H1 (cell line): ENCODE measurements around the gene ZBTB42. TPM values are rescaled to one million over a fixed set of nuclear protein-coding genes. Genes with fewer than 3 reads are reported as not detected.

Experiments
- CTCF ChIA-PET: fragments of 300-600 bp; sonication (Branson Sonifier 250); formaldehyde crosslinking; loops from one replicate; lab custom pipeline; 2021; ENCODE audit not compliant: partially characterized antibody; lab: Charles Lee
- POLR2A ChIA-PET: fragments of 300-600 bp; sonication (Branson Sonifier 250); formaldehyde crosslinking; loops from one replicate; lab custom pipeline; 2021; ENCODE audit warnings: inconsistent platforms; ENCODE audit not compliant: partially characterized antibody; lab: Charles Lee
- DNase-seq, 2 experiments: peaks; one replicate each; pipeline versions ENCODE4 v3.0.0 to v3.0.0-alpha.2; 2010 to 2022; ENCODE audit warnings: low spot score in 2 of 2, low read depth in 1 of 2, mixed read lengths in 1 of 2
- FAIRE-seq: peaks from 2 replicates; lab custom pipeline; 2011; peaks lifted over from hg19 to GRCh38; lab: Jason Lieb, UNC
- H2AFZ ChIP-seq: 2 replicates; pipeline ENCODE4 v1.8.1; 2012; ENCODE audit warnings: low read length, inconsistent platforms
- H2AK5ac ChIP-seq: 2 replicates; pipeline ENCODE4 v1.6.1; 2013; ENCODE audit warnings: low read depth, low read length
- H2BK120ac ChIP-seq: replicated peaks from 2 replicates; pipeline ENCODE3; 2013; ENCODE audit warnings: low read depth, low read length, inconsistent platforms
- H2BK12ac ChIP-seq: 2 replicates; pipeline ENCODE4 v1.6.1; 2013; ENCODE audit warnings: low read depth, low read length
- H2BK15ac ChIP-seq: 2 replicates; pipeline ENCODE4 v1.6.1; 2013; ENCODE audit warnings: low read length
- H2BK20ac ChIP-seq: 2 replicates; pipeline ENCODE4 v1.6.1; 2013; ENCODE audit warnings: low read length
- H2BK5ac ChIP-seq: 2 replicates; pipeline ENCODE4 v1.6.1; 2013; ENCODE audit warnings: low read depth, low read length
- H3K14ac ChIP-seq: 2 replicates; pipeline ENCODE4 v1.6.1; 2013; ENCODE audit warnings: inconsistent platforms; ENCODE audit not compliant: insufficient read length
- H3K18ac ChIP-seq: 2 replicates; pipeline ENCODE4 v1.6.1; 2013; ENCODE audit warnings: low read length; ENCODE audit errors: extremely low read depth
- H3K23ac ChIP-seq: 2 replicates; pipeline ENCODE4 v1.6.1; 2013; ENCODE audit warnings: inconsistent platforms; ENCODE audit not compliant: insufficient read length
- H3K23me2 ChIP-seq: 2 replicates; pipeline ENCODE4 v1.6.1; 2013; ENCODE audit warnings: low read depth, low read length
- H3K27ac ChIP-seq: 2 replicates; pipeline ENCODE4 v1.6.1; 2011; ENCODE audit warnings: low read depth, low read length, inconsistent platforms
- H3K27me3 ChIP-seq, 4 experiments: replicated peaks in 1 of 4; 1 replicate in 1 of 4; 2 replicates in 3 of 4; pipeline versions ENCODE4 v1.6.1 to v1.8.1; 2011 to 2013; ENCODE audit warnings: low read length in 3 of 4, mild to moderate bottlenecking in 3 of 4, inconsistent platforms in 2 of 4, mixed read lengths in 2 of 4, moderate library complexity in 1 of 4; ENCODE audit not compliant: control insufficient read depth in 3 of 4, insufficient read depth in 3 of 4; ENCODE audit errors: extremely low read depth in 1 of 4
- H3K36me3 ChIP-seq, 4 experiments: 2 replicates each; pipeline versions ENCODE4 v1.6.1 to v1.8.1; 2011 to 2013; ENCODE audit warnings: mild to moderate bottlenecking in 4 of 4, low read length in 3 of 4, moderate library complexity in 2 of 4, control low read depth in 1 of 4, inconsistent platforms in 1 of 4; ENCODE audit not compliant: insufficient read depth in 4 of 4, control insufficient read depth in 2 of 4
- H3K4ac ChIP-seq: replicated peaks from 2 replicates; pipeline ENCODE3; 2013; ENCODE audit warnings: low read length, low read depth, mixed read lengths, inconsistent platforms; ENCODE audit not compliant: insufficient read length
- H3K4me1 ChIP-seq, 4 experiments: replicated peaks in 1 of 4; 1 replicate in 1 of 4; 2 replicates in 3 of 4; pipeline versions ENCODE4 v1.6.1 to v1.8.1; 2011 to 2013; ENCODE audit warnings: low read length in 3 of 4, inconsistent platforms in 2 of 4, mixed read lengths in 1 of 4; ENCODE audit not compliant: insufficient read depth in 4 of 4, control insufficient read depth in 3 of 4
- H3K4me2 ChIP-seq, 2 experiments: 2 replicates each; pipeline versions ENCODE4 v1.6.1 to v1.8.1; 2011 to 2013; ENCODE audit warnings: low read depth in 2 of 2, low read length in 2 of 2, control low read depth in 1 of 2, inconsistent platforms in 1 of 2, mild to moderate bottlenecking in 1 of 2; ENCODE audit not compliant: insufficient read depth in 1 of 2
- H3K4me3 ChIP-seq, 4 experiments: fragments of 200-600, 300-600 bp in 1 of 4; sonication (generic), shearing (Covaris generic), sonication (Bioruptor Twin) in 1 of 4; 2 replicates each; pipeline versions ENCODE4 v1.5.1 to v1.8.1; 2011 to 2016; ENCODE audit warnings: low read length in 4 of 4, low read depth in 3 of 4, control low read depth in 2 of 4, inconsistent platforms in 2 of 4, mild to moderate bottlenecking in 2 of 4, mixed read lengths in 1 of 4, moderate library complexity in 1 of 4; ENCODE audit not compliant: insufficient read depth in 2 of 4; ENCODE audit errors: extremely low read depth in 1 of 4
- H3K56ac ChIP-seq: replicated peaks from 2 replicates; pipeline ENCODE3; 2013; ENCODE audit warnings: low read depth, mild to moderate bottlenecking, mixed read lengths, low read length, inconsistent platforms; ENCODE audit not compliant: insufficient read length
- H3K79me1 ChIP-seq: 2 replicates; pipeline ENCODE4 v1.6.1; 2013; ENCODE audit warnings: low read depth, low read length, control low read depth
- H3K79me2 ChIP-seq, 2 experiments: 2 replicates each; pipeline versions ENCODE4 v1.6.1 to v1.8.1; 2012 to 2013; ENCODE audit warnings: low read length in 2 of 2, mild to moderate bottlenecking in 2 of 2, inconsistent platforms in 1 of 2; ENCODE audit not compliant: insufficient read depth in 2 of 2, control insufficient read depth in 1 of 2
- H3K9ac ChIP-seq, 4 experiments: replicated peaks in 1 of 4; 1 replicate in 1 of 4; 2 replicates in 3 of 4; pipeline versions ENCODE4 v1.6.1 to v1.8.1; 2011 to 2013; ENCODE audit warnings: low read depth in 3 of 4, low read length in 3 of 4, control low read depth in 2 of 4, mild to moderate bottlenecking in 2 of 4, moderate library complexity in 2 of 4, inconsistent platforms in 1 of 4; ENCODE audit errors: extremely low read depth in 1 of 4
- H3K9me3 ChIP-seq, 2 experiments: 2 replicates each; pipeline versions ENCODE4 v1.6.1 to v1.8.1; 2012 to 2013; ENCODE audit warnings: mild to moderate bottlenecking in 2 of 2, moderate library complexity in 2 of 2, control low read depth in 1 of 2, inconsistent platforms in 1 of 2, low read depth in 1 of 2, low read length in 1 of 2, mixed read lengths in 1 of 2; ENCODE audit not compliant: insufficient read depth in 2 of 2
- H4K20me1 ChIP-seq, 2 experiments: replicated peaks in 1 of 2; 2 replicates each; pipeline versions ENCODE3 to v1.8.1; 2011 to 2013; ENCODE audit warnings: inconsistent platforms in 2 of 2, low read length in 2 of 2, mild to moderate bottlenecking in 1 of 2; ENCODE audit not compliant: insufficient read depth in 2 of 2, control insufficient read depth in 1 of 2
- H4K5ac ChIP-seq: 2 replicates; pipeline ENCODE4 v1.6.1; 2013; ENCODE audit warnings: low read length, low read depth, mixed read lengths, inconsistent platforms; ENCODE audit not compliant: insufficient read length
- H4K8ac ChIP-seq: 2 replicates; pipeline ENCODE4 v1.8.0; 2013; ENCODE audit warnings: mild to moderate bottlenecking, moderate library complexity, low read length, inconsistent platforms; ENCODE audit not compliant: insufficient read depth; ENCODE audit errors: extremely low read depth
- H4K91ac ChIP-seq: replicated peaks from 2 replicates; pipeline ENCODE3; 2013; ENCODE audit warnings: low read length, mixed read lengths, inconsistent platforms; ENCODE audit not compliant: insufficient read length
- CREB1 ChIP-seq: IDR thresholded peaks from 2 replicates; pipeline ENCODE4 v1.6.1; 2012; ENCODE audit warnings: inconsistent platforms
- KDM4A ChIP-seq: IDR thresholded peaks from one replicate; pipeline ENCODE4 v1.7.1; 2012; ENCODE audit warnings: low read depth, mild to moderate bottlenecking, moderate library complexity, low read length, inconsistent platforms; ENCODE audit not compliant: severe bottlenecking
- PHF8 ChIP-seq: fragments of 200-600 bp; sonication (generic); conservative IDR thresholded peaks from 2 replicates; pipeline ENCODE4 v1.7.1; 2012; ENCODE audit warnings: low read depth, mild to moderate bottlenecking, inconsistent platforms, low read length, moderate library complexity
- WGBS, 2 experiments: shearing (Covaris generic) in 1 of 2; methylation state at CpG; one replicate each; pipeline versions ENCODE4 v1.1.6 to v1.1.7; 2013 to 2015; ENCODE audit warnings: low lambda C conversion rate in 2 of 2, mixed read lengths in 2 of 2, inconsistent platforms in 1 of 2, low coverage in 1 of 2, missing lambda C conversion rate in 1 of 2; ENCODE audit not compliant: insufficient replicate concordance in 2 of 2, insufficient coverage in 1 of 2, insufficient read length in 1 of 2; ENCODE audit errors: extremely low coverage in 1 of 2, missing lambda C conversion rate in 1 of 2; 5-methylcytosine and 5-hydroxymethylcytosine counted together
- polyA plus RNA-seq, 7 experiments: library from polyadenylated mRNA; depleted of rRNA in 3 of 7; stranded (reverse) in 5 of 7; unstranded in 2 of 7; fragments of >200 nt in 5 of 7; fragments of 200-250 nt in 2 of 7; gene quantifications; 1 replicate in 5 of 7; 2 replicates in 1 of 7; 4 replicates in 1 of 7; pipeline versions ENCODE4 v1.2.1 to v1.2.3, GENCODE V29; 2011 to 2013; ENCODE audit warnings: missing spikeins in 2 of 7, mixed read lengths in 2 of 7
- total RNA-seq: library from RNA; stranded (reverse); fragmentation: NEBNext Ultra II Directional; extraction: Animal tissue kit (Norgen Biotek cat#: 25700); gene quantifications from 2 replicates; pipeline ENCODE4 v1.2.1, GENCODE V29; 2021

ZBTB42 gene
- total and polyA plus RNA-seq, 2 of the 8 experiments (the other 6 are each of a cell fraction or from before 2014, with no cell fraction given) = 2.8 to 3.1 TPM

DNA sequence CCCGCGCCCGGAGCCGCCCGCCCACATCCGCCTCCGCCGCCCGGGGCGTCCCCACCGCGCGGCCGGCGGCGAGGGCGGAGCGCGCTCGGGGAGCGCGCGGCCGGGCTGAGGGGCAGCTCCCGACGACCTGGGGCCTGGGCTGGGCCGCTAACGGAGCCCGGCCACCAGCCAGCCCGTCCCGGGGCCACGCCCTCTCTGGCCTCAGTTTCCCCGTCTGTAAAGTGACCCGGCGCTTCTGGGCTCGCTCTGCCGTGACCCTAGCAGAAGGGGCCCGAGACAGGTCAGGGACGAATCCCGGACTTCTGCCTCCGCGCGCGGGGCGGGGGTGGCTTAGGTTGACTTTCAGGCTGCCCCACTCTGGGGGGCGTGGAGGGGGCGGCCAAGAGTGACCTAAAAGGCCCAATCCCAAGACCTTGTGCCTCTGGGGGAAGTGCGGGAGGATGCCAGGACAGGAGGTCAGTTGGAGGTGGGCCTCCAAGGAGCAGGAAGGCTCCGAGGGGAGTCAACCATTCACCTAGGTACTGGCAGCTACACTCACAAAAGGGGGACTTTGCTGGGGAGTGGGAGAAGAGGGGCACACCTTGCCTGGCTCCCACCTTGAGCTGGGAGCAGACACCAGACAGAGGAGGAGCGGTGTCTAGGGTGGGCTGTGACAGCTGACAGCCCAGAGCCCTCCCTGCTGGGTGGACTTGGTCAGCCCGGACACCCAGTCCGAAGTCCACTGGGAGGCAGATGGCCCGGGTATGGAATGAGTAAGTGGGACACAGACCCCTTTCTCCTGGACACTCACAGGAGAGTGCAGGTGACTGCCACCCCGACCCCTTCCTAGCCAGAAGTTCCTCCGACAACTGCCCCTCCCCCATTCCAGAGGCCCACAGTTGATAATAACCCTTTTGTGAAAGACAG is 4.9 kb upstream of the ZBTB42 start:
- H2AFZ ChIP-seq = no peak overlapping the region
- no peak overlapping the region for H3K27ac ChIP-seq
- peaks cover 8% of the 10 kb centered on the region for H3K79me1 ChIP-seq
- POLR2A ChIA-PET = interaction anchor here (0.7 to 2.3 kb wide), 4 partner anchors 17 to 68 kb away, joined by 3 to 7 read pairs (median 3); partner anchors contain the start of gene SIVA1
- peak overlapping the region; percentile 81; the same call in 1 of the 2 replicates for H2BK15ac ChIP-seq
- H2AK5ac ChIP-seq = peak overlapping the region; percentile 75; the same call in 1 of the 2 replicates
- H3K27me3 ChIP-seq = peaks cover 6 to 53% (median 43%) of the 10 kb centered on the region in 4 experiments
- 0 out of 2 replicates have a peak overlapping the region, but pooled peaks have one; percentile 61 for H2BK20ac ChIP-seq
- peaks cover 4 to 48% (median 33%) of the 10 kb centered on the region in 4 experiments for H3K4me1 ChIP-seq
- no peak overlapping the region for H2BK12ac ChIP-seq
- TF ChIP-seq CREB1 = no peak
- TF ChIP-seq PHF8 = peak; percentile 52; the same call in 1 of the 2 replicates
- peak; percentile 51 for TF ChIP-seq KDM4A
- H4K8ac ChIP-seq = 0 out of 2 replicates have a peak overlapping the region, but pooled peaks have one; percentile 57
- H3K9me3 ChIP-seq = no peaks in the 10 kb centered on the region
- no peaks in the 10 kb centered on the region; a peak in 1 of 8 replicates for H3K36me3 ChIP-seq
- DNase-seq = no peak
- no peak overlapping the region for H4K5ac ChIP-seq
- H3K23me2 ChIP-seq = peaks cover 23% of the 10 kb centered on the region
- peaks cover 14 to 22% of the 10 kb centered on the region in 2 experiments for H4K20me1 ChIP-seq
- no peak overlapping the region for H2BK5ac ChIP-seq
- no peak overlapping the region for H4K91ac ChIP-seq
- no peak for FAIRE-seq
- H3K4me2 ChIP-seq = peak overlapping the region; percentile 77 to 88
- H3K56ac ChIP-seq = no peak overlapping the region
- H2BK120ac ChIP-seq = no peak overlapping the region
- 12% methylated on average over 38 of the region's 55 CpGs; no CpG with 5 or more reads in 1 of the 2 experiments for WGBS, 2 experiments
- peak overlapping the region; percentile 83 for H3K18ac ChIP-seq
- peak overlapping the region; percentile 52 to 66 (median 58) for H3K4me3 ChIP-seq
- no peak overlapping the region for H3K9ac ChIP-seq
- H3K14ac ChIP-seq = no peak overlapping the region
- H3K23ac ChIP-seq = no peak overlapping the region
- H3K79me2 ChIP-seq = peaks cover 0 to 6% of the 10 kb centered on the region in 2 experiments; a peak in 1 of 4 replicates
- CTCF ChIA-PET = interaction anchor here (0.6 to 11.1 kb wide), 7 partner anchors 24 to 75 kb away, joined by 3 to 110 read pairs (median 3); no protein-coding TSS in a partner anchor
- no peak overlapping the region for H3K4ac ChIP-seq
